ENCODE measurements around the gene SLC45A3.

SLC45A3 gene

DNA sequence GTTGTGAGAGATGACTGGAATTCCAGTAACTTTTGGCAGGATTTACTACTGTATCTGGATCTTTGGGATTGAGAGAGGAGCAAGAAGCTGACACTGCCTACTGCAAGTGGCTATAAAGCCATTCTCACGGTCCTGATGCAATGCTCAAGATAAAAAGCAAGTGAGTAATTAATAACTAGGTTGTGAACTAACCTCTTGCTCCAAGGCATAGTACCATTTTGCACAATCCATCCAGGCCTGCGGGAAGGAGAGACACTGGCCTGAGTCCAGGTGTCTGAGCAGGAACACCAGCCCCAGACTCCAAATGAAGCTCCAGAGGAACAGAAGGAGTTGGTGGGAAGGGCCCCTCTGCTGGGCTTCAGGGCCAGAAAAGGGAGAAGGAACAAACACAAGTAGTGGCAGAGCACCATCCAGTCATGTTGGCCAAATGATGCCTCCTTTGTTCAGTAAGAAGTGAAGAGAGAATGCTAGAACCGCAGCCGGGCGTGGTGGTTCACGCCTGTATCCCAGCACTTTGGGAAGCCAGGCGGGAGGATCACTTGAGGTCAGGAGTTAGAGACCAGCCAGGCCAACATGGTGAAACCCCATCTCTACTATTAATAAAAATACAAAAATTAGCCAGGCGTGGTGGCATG, 9.9 kb upstream of the SLC45A3 start:
- no peak for TF ChIP-seq TAF1 (IDR thresholded peaks at IDR 0.05; ENCODE audit: borderline replicate concordance, insufficient read depth, low read length)
- TF ChIP-seq SIN3A (IDR thresholded peaks at IDR 0.05; ENCODE audit: borderline replicate concordance, insufficient read depth, low read length) = no peak
- TF ChIP-seq POLR2AphosphoS5 (IDR thresholded peaks at IDR 0.05; ENCODE audit: low read depth, low read length) = no peak
- TF ChIP-seq, protein P1, sequence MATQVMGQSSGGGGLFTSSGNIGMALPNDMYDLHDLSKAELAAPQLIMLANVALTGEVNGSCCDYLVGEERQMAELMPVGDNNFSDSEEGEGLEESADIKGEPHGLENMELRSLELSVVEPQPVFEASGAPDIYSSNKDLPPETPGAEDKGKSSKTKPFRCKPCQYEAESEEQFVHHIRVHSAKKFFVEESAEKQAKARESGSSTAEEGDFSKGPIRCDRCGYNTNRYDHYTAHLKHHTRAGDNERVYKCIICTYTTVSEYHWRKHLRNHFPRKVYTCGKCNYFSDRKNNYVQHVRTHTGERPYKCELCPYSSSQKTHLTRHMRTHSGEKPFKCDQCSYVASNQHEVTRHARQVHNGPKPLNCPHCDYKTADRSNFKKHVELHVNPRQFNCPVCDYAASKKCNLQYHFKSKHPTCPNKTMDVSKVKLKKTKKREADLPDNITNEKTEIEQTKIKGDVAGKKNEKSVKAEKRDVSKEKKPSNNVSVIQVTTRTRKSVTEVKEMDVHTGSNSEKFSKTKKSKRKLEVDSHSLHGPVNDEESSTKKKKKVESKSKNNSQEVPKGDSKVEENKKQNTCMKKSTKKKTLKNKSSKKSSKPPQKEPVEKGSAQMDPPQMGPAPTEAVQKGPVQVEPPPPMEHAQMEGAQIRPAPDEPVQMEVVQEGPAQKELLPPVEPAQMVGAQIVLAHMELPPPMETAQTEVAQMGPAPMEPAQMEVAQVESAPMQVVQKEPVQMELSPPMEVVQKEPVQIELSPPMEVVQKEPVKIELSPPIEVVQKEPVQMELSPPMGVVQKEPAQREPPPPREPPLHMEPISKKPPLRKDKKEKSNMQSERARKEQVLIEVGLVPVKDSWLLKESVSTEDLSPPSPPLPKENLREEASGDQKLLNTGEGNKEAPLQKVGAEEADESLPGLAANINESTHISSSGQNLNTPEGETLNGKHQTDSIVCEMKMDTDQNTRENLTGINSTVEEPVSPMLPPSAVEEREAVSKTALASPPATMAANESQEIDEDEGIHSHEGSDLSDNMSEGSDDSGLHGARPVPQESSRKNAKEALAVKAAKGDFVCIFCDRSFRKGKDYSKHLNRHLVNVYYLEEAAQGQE (IDR thresholded peaks at IDR 0.05; ENCODE audit: insufficient read depth in 1 of 2, low read depth in 2 of 2, low read length in 2 of 2) = no peak
- no peak for TF ChIP-seq FOXP2 (optimal IDR thresholded peaks at IDR 0.05; ENCODE audit: borderline replicate concordance, extremely low read depth, extremely low read length, insufficient read depth)

GRCh38 chr1:205689479-205689878, 9.2 kb upstream of the SLC45A3 start:
- TF ChIP-seq, protein P1 (IDR thresholded peaks at IDR 0.05; ENCODE audit: insufficient read depth in 1 of 2, low read depth in 2 of 2, low read length in 2 of 2) = no peak
- TF ChIP-seq TAF1 (IDR thresholded peaks at IDR 0.05; ENCODE audit: borderline replicate concordance, insufficient read depth, low read length) (no peak), FOXP2 (optimal IDR thresholded peaks at IDR 0.05; ENCODE audit: borderline replicate concordance, extremely low read depth, extremely low read length, insufficient read depth) (no peak), POLR2AphosphoS5 (IDR thresholded peaks at IDR 0.05; ENCODE audit: low read depth, low read length) (no peak), SIN3A (IDR thresholded peaks at IDR 0.05; ENCODE audit: borderline replicate concordance, insufficient read depth, low read length) (no peak)

- TF ChIP-seq FOXP2 (optimal IDR thresholded peaks at IDR 0.05; ENCODE audit: borderline replicate concordance, extremely low read depth, extremely low read length, insufficient read depth) (no peak), SIN3A (IDR thresholded peaks at IDR 0.05; ENCODE audit: borderline replicate concordance, insufficient read depth, low read length) (no peak), TAF1 (IDR thresholded peaks at IDR 0.05; ENCODE audit: borderline replicate concordance, insufficient read depth, low read length) (no peak), POLR2AphosphoS5 (IDR thresholded peaks at IDR 0.05; ENCODE audit: low read depth, low read length) (no peak)
- TF ChIP-seq, protein P1 (IDR thresholded peaks at IDR 0.05; ENCODE audit: insufficient read depth in 1 of 2, low read depth in 2 of 2, low read length in 2 of 2) = no peak
These were observed 8.1 kb upstream of the SLC45A3 start for GRCh38 chr1:205688171-205689080.

DNA sequence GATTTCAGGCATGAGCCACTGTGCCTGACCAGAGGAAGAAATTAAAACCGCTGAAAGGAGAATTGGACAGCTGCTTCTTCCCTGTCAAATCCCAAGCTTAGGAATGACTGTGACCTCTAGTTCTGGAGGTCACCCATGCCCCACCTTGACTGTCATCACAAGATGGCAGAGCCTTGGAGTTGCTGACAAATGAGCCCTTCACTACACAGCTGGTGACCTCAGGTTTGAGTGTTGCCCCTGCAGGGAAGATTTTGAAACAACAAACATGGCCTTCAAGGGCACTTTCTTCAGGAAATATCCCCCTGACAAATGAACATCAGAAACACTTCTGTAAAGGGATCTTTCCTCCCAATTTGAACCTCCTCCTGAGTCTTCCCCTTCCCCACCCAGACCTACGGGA, 6.9 kb upstream of the SLC45A3 start:
- no peak for TF ChIP-seq POLR2AphosphoS5 (IDR thresholded peaks at IDR 0.05; ENCODE audit: low read depth, low read length)
- TF ChIP-seq TAF1 (IDR thresholded peaks at IDR 0.05; ENCODE audit: borderline replicate concordance, insufficient read depth, low read length) = no peak
- no peak for TF ChIP-seq FOXP2 (optimal IDR thresholded peaks at IDR 0.05; ENCODE audit: borderline replicate concordance, extremely low read depth, extremely low read length, insufficient read depth)
- TF ChIP-seq, protein P1 (IDR thresholded peaks at IDR 0.05; ENCODE audit: insufficient read depth in 1 of 2, low read depth in 2 of 2, low read length in 2 of 2) = no peak
- no peak for TF ChIP-seq SIN3A (IDR thresholded peaks at IDR 0.05; ENCODE audit: borderline replicate concordance, insufficient read depth, low read length)
